GM12891 (cell line): ENCODE data around the gene CSNK1G1.

ENCODE experiments used
- PAX5 ChIP-seq: IDR thresholded peaks from 2 replicates; pipeline ENCODE4 v1.6.1; 2011; ENCODE audit warnings: low read length, moderate library complexity, mild to moderate bottlenecking; ENCODE audit not compliant: insufficient read depth, severe bottlenecking
- POLR2A ChIP-seq: IDR thresholded peaks from 2 replicates; pipeline ENCODE4 v1.6.1; 2011; ENCODE audit warnings: low read depth, low read length, control low read depth
- POLR2AphosphoS5 ChIP-seq: IDR thresholded peaks from 2 replicates; pipeline ENCODE4 v1.6.1; 2011; ENCODE audit warnings: low read depth, low read length, control low read depth
- TAF1 ChIP-seq: IDR thresholded peaks from 2 replicates; pipeline ENCODE4 v1.6.1; 2011; ENCODE audit warnings: low read depth, low read length, control low read depth

DNA sequence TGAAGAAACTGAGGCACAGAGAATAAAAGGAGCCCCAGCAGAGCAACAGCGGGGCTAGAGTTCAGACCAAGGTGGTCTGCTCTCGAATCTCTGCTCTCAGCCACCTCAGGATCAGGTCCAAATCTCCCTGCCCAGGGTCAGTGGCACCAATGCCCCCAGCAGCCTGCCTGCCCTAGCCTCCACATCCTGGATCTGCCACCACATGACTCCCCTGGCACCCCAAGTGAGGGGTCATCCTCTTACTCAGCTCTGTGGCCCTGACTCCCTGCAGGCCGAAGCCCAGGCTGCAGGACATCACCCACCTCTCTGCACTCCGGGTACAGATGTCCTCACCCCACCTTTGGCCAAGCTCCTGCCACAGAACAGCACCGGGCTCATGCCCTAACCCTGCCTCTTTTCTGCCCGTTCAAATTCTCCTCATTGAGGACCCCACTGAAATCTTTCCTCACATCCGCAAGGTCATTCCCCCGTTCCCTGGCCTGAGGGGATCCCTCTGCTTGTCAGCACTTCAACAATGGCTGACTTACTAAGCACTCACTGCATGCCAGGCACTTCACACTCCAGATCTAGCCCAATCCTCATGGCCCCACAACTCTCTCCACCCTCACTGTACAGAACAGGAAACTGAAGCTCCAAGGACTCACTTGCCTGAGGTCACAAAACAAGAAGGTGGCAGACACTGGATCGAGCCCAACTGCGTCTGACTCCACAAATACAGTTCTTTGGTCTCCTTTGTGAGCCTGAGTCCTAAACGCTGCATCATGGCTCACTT lies 197.4 kb downstream of the CSNK1G1 start:
- TF ChIP-seq POLR2AphosphoS5 (peak; percentile 37), POLR2A (0 out of 2 replicates have a peak, but pooled peaks have one; percentile 17), PAX5 (no peak), TAF1 (no peak)
